ENCODE results near the gene CIZ1.

GRCh38 chr9:128175726-128176125 is 15.6 kb downstream of the CIZ1 start:
- TF ChIP-seq CTCF (IDR thresholded peaks at IDR 0.05): no peak
- no peak for TF ChIP-seq POLR2A (IDR thresholded peaks at IDR 0.05)

All from heart left ventricle (tissue), 13 donors.